ENCODE measurements around the gene FOXF1. TPM values are rescaled to one million over a fixed set of nuclear protein-coding genes. Genes with fewer than 3 reads are reported as not detected.
A peak's percentile ranks its signal among the peaks of the same experiment; 100 is the strongest.

FOXF1 gene
- total RNA-seq, 1 donor from 2014 or later = not detected

GRCh38 chr16:86515413-86515776, 5.1 kb downstream of the FOXF1 start:
- peaks cover 3% of the 10 kb centered on the region for H3K36me3 Mint-ChIP-seq (ENCODE audit: unreplicated experiment)
- DNase-seq (ENCODE audit: extremely low spot score, unreplicated experiment) = no peak
- peaks cover 13% of the 10 kb centered on the region for H3K4me1 Mint-ChIP-seq (ENCODE audit: unreplicated experiment)
- no peak overlapping the region for H3K4me3 Mint-ChIP-seq (ENCODE audit: unreplicated experiment)
- peaks cover 73% of the 10 kb centered on the region for H3K27me3 Mint-ChIP-seq (ENCODE audit: unreplicated experiment)
- H3K27ac Mint-ChIP-seq (ENCODE audit: unreplicated experiment) = no peak overlapping the region
- no peaks in the 10 kb centered on the region for H3K9me3 Mint-ChIP-seq (ENCODE audit: unreplicated experiment)
- no peak for TF ChIP-seq CTCF (IDR thresholded peaks at IDR 0.05)

GRCh38 chr16:86515777-86516622, 5.7 kb downstream of the FOXF1 start:
- no peak for TF ChIP-seq CTCF (IDR thresholded peaks at IDR 0.05)
- H3K4me1 Mint-ChIP-seq (ENCODE audit: unreplicated experiment) = peaks cover 9% of the 10 kb centered on the region
- no peaks in the 10 kb centered on the region for H3K9me3 Mint-ChIP-seq (ENCODE audit: unreplicated experiment)
- no peak overlapping the region for H3K4me3 Mint-ChIP-seq (ENCODE audit: unreplicated experiment)
- DNase-seq (ENCODE audit: extremely low spot score, unreplicated experiment) = no peak
- H3K36me3 Mint-ChIP-seq (ENCODE audit: unreplicated experiment) = peaks cover 3% of the 10 kb centered on the region
- H3K27me3 Mint-ChIP-seq (ENCODE audit: unreplicated experiment) = peaks cover 73% of the 10 kb centered on the region
- no peak overlapping the region for H3K27ac Mint-ChIP-seq (ENCODE audit: unreplicated experiment)

- peaks cover 9% of the 10 kb centered on the region for H3K4me1 Mint-ChIP-seq (ENCODE audit: unreplicated experiment)
- peaks cover 76% of the 10 kb centered on the region for H3K27me3 Mint-ChIP-seq (ENCODE audit: unreplicated experiment)
- DNase-seq (ENCODE audit: extremely low spot score, unreplicated experiment) = no peak
- H3K9me3 Mint-ChIP-seq (ENCODE audit: unreplicated experiment) = no peaks in the 10 kb centered on the region
- peaks cover 3% of the 10 kb centered on the region for H3K36me3 Mint-ChIP-seq (ENCODE audit: unreplicated experiment)
- H3K27ac Mint-ChIP-seq (ENCODE audit: unreplicated experiment) = no peak overlapping the region
- TF ChIP-seq CTCF (IDR thresholded peaks at IDR 0.05) = no peak
- H3K4me3 Mint-ChIP-seq (ENCODE audit: unreplicated experiment) = no peak overlapping the region
These were observed 6.3 kb downstream of the FOXF1 start for GRCh38 chr16:86516623-86517003.

- no peak for TF ChIP-seq CTCF (IDR thresholded peaks at IDR 0.05)
- Mint-ChIP-seq H3K27ac (ENCODE audit: unreplicated experiment) (no peak overlapping the region), H3K9me3 (ENCODE audit: unreplicated experiment) (no peaks in the 10 kb centered on the region), H3K27me3 (ENCODE audit: unreplicated experiment) (peaks cover 77% of the 10 kb centered on the region), H3K4me3 (ENCODE audit: unreplicated experiment) (no peak overlapping the region), H3K36me3 (ENCODE audit: unreplicated experiment) (peaks cover 3% of the 10 kb centered on the region), H3K4me1 (ENCODE audit: unreplicated experiment) (peaks cover 8% of the 10 kb centered on the region)
- DNase-seq (ENCODE audit: extremely low spot score, unreplicated experiment) = no peak
These were observed 6.7 kb downstream of the FOXF1 start for GRCh38 chr16:86517033-86517432.

- peak; percentile 85 for TF ChIP-seq CTCF (IDR thresholded peaks at IDR 0.05)
- DNase-seq (ENCODE audit: extremely low spot score, unreplicated experiment) = no peak
- H3K27me3 Mint-ChIP-seq (ENCODE audit: unreplicated experiment) = peaks cover 79% of the 10 kb centered on the region
- H3K4me3 Mint-ChIP-seq (ENCODE audit: unreplicated experiment) = no peak overlapping the region
- H3K27ac Mint-ChIP-seq (ENCODE audit: unreplicated experiment) = no peak overlapping the region
- peaks cover 3% of the 10 kb centered on the region for H3K36me3 Mint-ChIP-seq (ENCODE audit: unreplicated experiment)
- no peaks in the 10 kb centered on the region for H3K9me3 Mint-ChIP-seq (ENCODE audit: unreplicated experiment)
- peaks cover 8% of the 10 kb centered on the region for H3K4me1 Mint-ChIP-seq (ENCODE audit: unreplicated experiment)
These were observed 7.4 kb downstream of the FOXF1 start for GRCh38 chr16:86517652-86518258.
